ENCODE results near the gene SNAP25.

- TF ChIP-seq CTCF (IDR thresholded peaks at IDR 0.05): no peak
- no peak for TF ChIP-seq POLR2AphosphoS5 (IDR thresholded peaks at IDR 0.05)
- no peak for TF ChIP-seq EP300 (IDR thresholded peaks at IDR 0.05)
Measured at GRCh38 chr20:10316582-10316981, 98.0 kb downstream of the SNAP25 start.

Data from suprapubic skin (tissue), 4 donors.